Caco-2 (cell line): ENCODE results near the gene TFAP2A. TPM values are rescaled to one million over a fixed set of nuclear protein-coding genes. Genes with fewer than 3 reads are reported as not detected.

Experiments used
- BruUV-seq: library from RNA; stranded (reverse); fragments of 400-500 nt; replicated peaks from 2 replicates; lab custom pipeline; 2021; lab: Mats Ljungman, UMichigan
- CTCF ChIA-PET: fragments of 300-600 bp; sonication (Branson Sonifier 250); formaldehyde crosslinking; loops from one replicate; lab custom pipeline; 2022; ENCODE audit warnings: antibody characterized with exemption; lab: Charles Lee
- POLR2A ChIA-PET: fragments of 300-600 bp; sonication (Branson Sonifier 250); formaldehyde crosslinking; loops from one replicate; lab custom pipeline; 2022; ENCODE audit warnings: antibody characterized with exemption; lab: Charles Lee
- DNase-seq, 2 experiments: peaks; one replicate each; pipeline versions ENCODE4 v3.0.0 to v3.0.0-alpha.2; 2020 to 2022
- H3K27me3 ChIP-seq: replicated peaks from 2 replicates; pipeline ENCODE4 v1.6.0; 2011; ENCODE audit warnings: low read length; ENCODE audit not compliant: control insufficient read depth, insufficient read depth
- H3K36me3 ChIP-seq: 2 replicates; pipeline ENCODE4 v1.5.1; 2011; ENCODE audit warnings: low read length; ENCODE audit not compliant: control insufficient read depth, insufficient read depth
- H3K4me1 ChIP-seq: fragments of 250-450 bp; sonication (Bioruptor Pico); 2 replicates; pipeline ENCODE4 v1.5.1; 2020; ENCODE audit warnings: mild to moderate bottlenecking
- H3K4me3 ChIP-seq: 2 replicates; pipeline ENCODE4 v1.5.1; 2011; ENCODE audit warnings: low read depth, mild to moderate bottlenecking, control low read depth, low read length
- H3K9me3 ChIP-seq: fragments of 250-450 bp; sonication (Bioruptor Pico); 2 replicates; pipeline ENCODE4 v1.5.1; 2020; ENCODE audit warnings: mild to moderate bottlenecking, moderate library complexity
- H3K27ac Mint-ChIP-seq: one replicate; pipeline ENCODE4 v1.8.0; 2022; ENCODE audit warnings: mixed read lengths; ENCODE audit not compliant: unreplicated experiment
- H3K27me3 Mint-ChIP-seq: one replicate; pipeline ENCODE4 v1.8.0; 2022; ENCODE audit warnings: mixed read lengths; ENCODE audit not compliant: insufficient read depth, unreplicated experiment
- H3K36me3 Mint-ChIP-seq: one replicate; pipeline ENCODE4 v1.8.0; 2022; ENCODE audit warnings: mild to moderate bottlenecking, mixed read lengths; ENCODE audit not compliant: insufficient read depth, unreplicated experiment
- H3K4me1 Mint-ChIP-seq: one replicate; pipeline ENCODE4 v1.8.0; 2022; ENCODE audit warnings: low read depth, mixed read lengths; ENCODE audit not compliant: unreplicated experiment
- H3K4me3 Mint-ChIP-seq: one replicate; pipeline ENCODE4 v1.8.0; 2022; ENCODE audit warnings: mild to moderate bottlenecking, moderate library complexity, mixed read lengths; ENCODE audit not compliant: unreplicated experiment
- H3K9me3 Mint-ChIP-seq: one replicate; pipeline ENCODE4 v1.8.0; 2022; ENCODE audit warnings: mixed read lengths; ENCODE audit not compliant: unreplicated experiment
- CTCF ChIP-seq, 2 experiments: fragments of 200-600 bp in 1 of 2; IDR thresholded peaks; 1 replicate in 1 of 2; 2 replicates in 1 of 2; pipeline versions ENCODE4 v1.5.1 to v1.8.0; 2011 to 2022; ENCODE audit warnings: antibody characterized with exemption in 1 of 2, control low read depth in 1 of 2, inconsistent platforms in 1 of 2, low read depth in 1 of 2, low read length in 1 of 2, mild to moderate bottlenecking in 1 of 2, moderate library complexity in 1 of 2; ENCODE audit not compliant: insufficient read depth in 1 of 2, severe bottlenecking in 1 of 2, unreplicated experiment in 1 of 2
- intact Hi-C: fragments of 100-400 bp; cut with micrococcal nuclease; formaldehyde crosslinking; loops from one replicate; pipeline ENCODE4 v1.10.0; 2022; ENCODE audit not compliant: unreplicated experiment
- total RNA-seq: library from RNA; stranded (reverse); gene quantifications from 2 replicates; pipeline ENCODE4 v1.2.3, GENCODE V29; 2022

TFAP2A gene
- total RNA-seq, 1 experiment from 2014 or later = 6.3 TPM

GRCh38 chr6:10411131-10411970 is 3.5 kb downstream of the TFAP2A start:
- H3K4me3 Mint-ChIP-seq = peak overlapping the region; percentile 85
- H3K4me1 Mint-ChIP-seq = peaks cover 6% of the 10 kb centered on the region
- Histone ChIP-seq H3K4me3 (peak overlapping the region; percentile 70), H3K4me1 (peaks cover under 1% of the 10 kb centered on the region; the same call in 1 of the 2 replicates), H3K27me3 (no peaks in the 10 kb centered on the region), H3K36me3 (no peaks in the 10 kb centered on the region), H3K9me3 (no peaks in the 10 kb centered on the region)
- H3K36me3 Mint-ChIP-seq = peaks cover 43% of the 10 kb centered on the region
- no peaks in the 10 kb centered on the region for H3K9me3 Mint-ChIP-seq
- POLR2A ChIA-PET = no interaction called here
- CTCF ChIA-PET = interaction anchor here (0.6 kb wide), 1 partner anchor 1675 kb away, joined by 3 read pairs; no protein-coding TSS in a partner anchor
- H3K27me3 Mint-ChIP-seq = peaks cover 2% of the 10 kb centered on the region
- peak overlapping the region; percentile 60 for H3K27ac Mint-ChIP-seq
- no peak for TF ChIP-seq CTCF (IDR thresholded peaks at IDR 0.05; ENCODE audit: insufficient read depth in 1 of 2, low read depth in 1 of 2, low read length in 1 of 2, severe bottlenecking in 1 of 2, unreplicated experiment in 1 of 2)
- no peak for DNase-seq
- BruUV-seq = no TSS peak
- intact Hi-C loops = no loop called here

DNA sequence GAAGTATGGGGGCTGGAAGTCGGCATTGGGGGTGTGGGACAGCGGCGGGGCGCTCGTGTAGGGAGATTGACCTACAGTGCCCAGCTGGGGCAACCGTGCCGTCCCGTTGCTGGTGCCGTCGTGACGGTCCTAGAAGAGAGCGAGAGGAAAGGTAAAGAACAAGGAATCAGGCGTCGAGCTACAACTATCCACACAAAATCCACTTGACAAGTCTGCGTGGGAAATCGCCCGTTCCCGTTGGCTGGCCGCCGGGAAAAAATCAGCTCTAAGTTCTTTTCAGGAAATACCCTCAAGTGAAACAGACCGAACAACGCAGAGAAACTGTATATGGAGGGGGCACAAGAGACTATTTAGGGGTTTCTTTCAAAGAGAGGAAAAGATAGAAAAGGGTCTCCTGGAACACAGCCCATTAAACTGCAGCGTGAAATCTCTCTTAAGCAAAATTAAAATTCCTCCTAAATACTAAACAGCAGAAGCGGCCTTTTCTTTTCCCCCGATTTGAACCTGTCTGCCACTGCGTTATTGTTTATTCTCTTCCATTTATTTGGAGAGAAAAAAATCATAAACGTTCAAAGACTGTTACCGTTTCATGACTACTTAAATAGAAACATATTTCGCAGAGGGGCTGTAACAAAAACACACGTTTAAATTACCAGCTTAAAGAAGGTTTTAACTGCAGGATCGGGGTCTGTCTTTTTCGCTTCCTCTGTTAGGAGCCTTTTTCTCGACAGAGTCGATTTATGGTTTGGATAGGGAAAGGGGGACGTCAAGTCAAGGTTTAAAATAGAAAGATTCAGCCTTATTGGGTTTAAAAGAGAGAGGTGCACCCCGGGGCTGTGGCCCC is 4.4 kb downstream of the TFAP2A start:
- no peak for TF ChIP-seq CTCF (IDR thresholded peaks at IDR 0.05; ENCODE audit: insufficient read depth in 1 of 2, low read depth in 1 of 2, low read length in 1 of 2, severe bottlenecking in 1 of 2, unreplicated experiment in 1 of 2)
- no TSS peak for BruUV-seq
- Mint-ChIP-seq H3K9me3 (no peaks in the 10 kb centered on the region), H3K27ac (no peak overlapping the region), H3K36me3 (peaks cover 48% of the 10 kb centered on the region), H3K27me3 (peaks cover 2% of the 10 kb centered on the region), H3K4me3 (peak overlapping the region; percentile 85), H3K4me1 (peaks cover 11% of the 10 kb centered on the region)
- intact Hi-C loops = no loop called here
- POLR2A ChIA-PET = no interaction called here
- no peak for DNase-seq
- H3K9me3 ChIP-seq = no peaks in the 10 kb centered on the region
- H3K4me3 ChIP-seq = no peak overlapping the region
- H3K27me3 ChIP-seq = no peaks in the 10 kb centered on the region
- H3K4me1 ChIP-seq = peaks cover 8% of the 10 kb centered on the region; the same call in 1 of the 2 replicates
- H3K36me3 ChIP-seq = no peaks in the 10 kb centered on the region
- CTCF ChIA-PET = interaction anchor here (0.6 kb wide), 1 partner anchor 1674 kb away, joined by 3 read pairs; no protein-coding TSS in a partner anchor

- Histone ChIP-seq H3K4me1 (peaks cover 8% of the 10 kb centered on the region; the same call in 1 of the 2 replicates), H3K36me3 (no peaks in the 10 kb centered on the region), H3K4me3 (no peak overlapping the region), H3K9me3 (no peaks in the 10 kb centered on the region), H3K27me3 (no peaks in the 10 kb centered on the region)
- no peak overlapping the region for H3K27ac Mint-ChIP-seq
- no peak overlapping the region for H3K4me3 Mint-ChIP-seq
- CTCF ChIA-PET = no interaction called here
- peaks cover 2% of the 10 kb centered on the region for H3K27me3 Mint-ChIP-seq
- peaks cover 48% of the 10 kb centered on the region for H3K36me3 Mint-ChIP-seq
- no peak for DNase-seq
- no peaks in the 10 kb centered on the region for H3K9me3 Mint-ChIP-seq
- no peak for TF ChIP-seq CTCF (IDR thresholded peaks at IDR 0.05; ENCODE audit: insufficient read depth in 1 of 2, low read depth in 1 of 2, low read length in 1 of 2, severe bottlenecking in 1 of 2, unreplicated experiment in 1 of 2)
- peaks cover 14% of the 10 kb centered on the region for H3K4me1 Mint-ChIP-seq
- BruUV-seq = no TSS peak
- intact Hi-C loops = loop anchor here (10.0 kb wide), 1 partner anchor 865 kb away; no protein-coding TSS in a partner anchor
- POLR2A ChIA-PET = no interaction called here
These were observed 5.1 kb downstream of the TFAP2A start for GRCh38 chr6:10409731-10410206.
